Bronchial epithelial cell (primary cell): ENCODE data around the gene MXRA8. TPM values are rescaled to one million over a fixed set of nuclear protein-coding genes. Genes with fewer than 3 reads are reported as not detected.
"Not testable (repeated sequence)": the region's sequence is repeated elsewhere in the genome, so short reads cannot be mapped to it uniquely, and the experiment has no call there.

Experiments used
- DNase-seq: peaks from one replicate; pipeline ENCODE4 v3.0.0-alpha.2; 2010; ENCODE audit warnings: low read depth
- FAIRE-seq: peaks from 2 replicates; lab custom pipeline; 2011; peaks lifted over from hg19 to GRCh38; lab: Jason Lieb, UNC
- H3K27me3 ChIP-seq: 2 replicates; pipeline ENCODE4 v1.5.1; 2011; ENCODE audit warnings: low read length; ENCODE audit not compliant: control insufficient read depth, insufficient read depth
- H3K36me3 ChIP-seq: 2 replicates; pipeline ENCODE4 v1.5.1; 2011; ENCODE audit warnings: low read length; ENCODE audit not compliant: control insufficient read depth, insufficient read depth
- H3K4me3 ChIP-seq: 2 replicates; pipeline ENCODE4 v1.5.1; 2011; ENCODE audit warnings: mild to moderate bottlenecking, low read depth, low read length, control low read depth
- CTCF ChIP-seq: IDR thresholded peaks from 2 replicates; pipeline ENCODE4 v1.5.1; 2011; ENCODE audit warnings: mild to moderate bottlenecking, moderate library complexity, low read length, control low read depth, inconsistent platforms; ENCODE audit not compliant: insufficient read depth, severe bottlenecking
- total RNA-seq: library from RNA; depleted of rRNA; stranded (reverse); fragments of >200 nt; gene quantifications from 2 replicates; pipeline ENCODE4 v1.2.1, GENCODE V29; 2014

Gene MXRA8
- total RNA-seq, 1 donor from 2014 or later, result 5.0 TPM

GRCh38 chr1:1318777-1319645, 39.3 kb downstream of the MXRA8 start:
- no peak for FAIRE-seq
- no peak for TF ChIP-seq CTCF
- Histone ChIP-seq H3K27me3 (no peaks in the 10 kb centered on the region), H3K4me3 (no peak overlapping the region), H3K36me3 (peaks cover 24% of the 10 kb centered on the region)
- no peak for DNase-seq

GRCh38 chr1:1318131-1318652, 40.2 kb downstream of the MXRA8 start:
- peak; percentile 92 for DNase-seq
- TF ChIP-seq CTCF, result no peak
- Histone ChIP-seq H3K36me3 (peaks cover 32% of the 10 kb centered on the region), H3K4me3 (no peak overlapping the region), H3K27me3 (no peaks in the 10 kb centered on the region)
- no peak for FAIRE-seq

- DNase-seq, result no peak
- no peak for FAIRE-seq
- H3K27me3 ChIP-seq, result no peaks in the 10 kb centered on the region
- TF ChIP-seq CTCF, result no peak
- peaks cover 37% of the 10 kb centered on the region for H3K36me3 ChIP-seq
- H3K4me3 ChIP-seq, result no peak overlapping the region
Measured at GRCh38 chr1:1317420-1317819, 40.9 kb downstream of the MXRA8 start.

GRCh38 chr1:1316199-1316598, 42.2 kb downstream of the MXRA8 start:
- H3K27me3 ChIP-seq, H3K4me3 ChIP-seq, DNase-seq, FAIRE-seq: not testable (repeated sequence)
- H3K36me3 ChIP-seq, result peaks cover 37% of the 10 kb centered on the region

- peaks cover 41% of the 10 kb centered on the region for H3K36me3 ChIP-seq
- FAIRE-seq (no peak), DNase-seq (no peak)
- no peaks in the 10 kb centered on the region for H3K27me3 ChIP-seq
- H3K4me3 ChIP-seq, result no peak overlapping the region
- TF ChIP-seq CTCF, result no peak
Measured at GRCh38 chr1:1315435-1315954, 42.9 kb downstream of the MXRA8 start.

- Histone ChIP-seq H3K4me3 (no peak overlapping the region), H3K36me3 (peaks cover 39% of the 10 kb centered on the region), H3K27me3 (no peaks in the 10 kb centered on the region)
- DNase-seq (no peak), FAIRE-seq (no peak)
- no peak for TF ChIP-seq CTCF
Measured at GRCh38 chr1:1314678-1315335, 43.5 kb downstream of the MXRA8 start.
